CD4-positive, alpha-beta T cell treated with Interleukin-4 for 4 hours (primary cell): ENCODE results near the gene SERPINB6.

ENCODE experiments used
- DNase-seq: peaks from one replicate; pipeline ENCODE4 v3.0.0-alpha.2; 2020

The SERPINB6 gene

DNA sequence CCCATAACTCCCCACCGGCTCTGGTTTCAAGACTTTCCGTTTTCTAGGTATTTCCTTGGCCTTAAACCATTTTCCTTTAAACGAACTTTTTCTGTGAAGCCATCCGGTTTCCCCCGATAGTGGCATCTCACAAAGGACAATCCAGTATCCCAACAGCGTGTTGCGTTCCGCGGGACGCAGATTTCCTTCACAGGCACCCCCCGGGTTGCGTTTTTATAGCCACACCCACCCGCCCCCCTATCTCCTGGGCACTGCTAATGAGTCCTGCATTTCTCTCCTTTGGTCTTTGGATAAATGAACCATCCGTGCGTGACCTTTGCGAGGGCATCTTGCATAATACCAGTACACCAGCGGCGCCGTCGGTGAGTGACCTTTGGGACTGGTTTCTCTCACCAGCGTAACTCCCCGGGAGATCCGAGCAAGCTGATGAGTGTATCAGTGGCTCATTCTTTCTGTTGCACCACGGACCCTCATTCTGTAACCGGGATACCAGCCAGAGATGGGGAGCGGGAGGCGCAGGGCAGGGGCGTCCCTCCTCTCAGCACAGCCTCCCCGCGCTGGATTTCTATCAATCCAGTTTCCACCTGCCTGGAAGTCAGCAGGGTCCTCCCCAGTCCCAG is 27.7 kb upstream of the SERPINB6 start:
- no peak for DNase-seq

DNA sequence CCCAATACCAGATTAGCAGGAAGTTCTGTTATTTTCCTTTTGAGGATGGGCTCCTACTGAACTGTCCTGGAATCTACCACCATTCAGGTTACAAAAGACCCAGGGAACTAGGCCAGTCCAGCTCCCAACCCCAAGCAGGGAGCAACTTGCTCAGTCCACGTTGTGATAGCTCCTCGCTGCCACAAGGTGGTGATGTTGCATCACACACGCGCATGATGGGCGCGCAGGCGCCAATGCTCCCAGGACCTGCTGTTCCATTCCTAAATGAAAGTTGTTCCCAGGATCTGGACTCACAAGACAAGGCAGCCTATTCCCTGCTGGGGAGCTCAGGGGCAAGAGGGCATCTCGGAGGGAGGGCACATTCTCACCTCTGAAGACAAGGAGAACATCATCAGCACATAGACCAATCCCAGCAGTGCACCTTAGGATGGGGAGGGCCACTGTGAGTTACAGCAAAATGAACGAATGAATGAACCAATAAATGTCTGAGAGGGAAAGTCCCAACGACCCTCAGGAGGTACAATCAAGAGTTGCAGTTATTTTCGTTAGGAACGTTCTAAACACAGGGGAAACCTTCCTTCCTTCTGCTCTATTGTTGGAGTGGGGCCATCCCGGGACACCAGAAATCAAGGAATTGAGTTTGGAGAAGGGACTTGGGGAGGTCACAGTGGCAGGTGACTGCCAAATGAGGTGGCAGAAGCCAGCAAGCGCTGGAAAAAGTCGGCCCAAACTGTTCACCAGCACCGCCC is 27.1 kb upstream of the SERPINB6 start:
- DNase-seq, result peak; percentile 55

GRCh38 chr6:2993755-2994317 is 22.5 kb upstream of the SERPINB6 start:
- DNase-seq, result no peak

GRCh38 chr6:2992330-2992979 is 21.1 kb upstream of the SERPINB6 start:
- DNase-seq, result no peak

DNA sequence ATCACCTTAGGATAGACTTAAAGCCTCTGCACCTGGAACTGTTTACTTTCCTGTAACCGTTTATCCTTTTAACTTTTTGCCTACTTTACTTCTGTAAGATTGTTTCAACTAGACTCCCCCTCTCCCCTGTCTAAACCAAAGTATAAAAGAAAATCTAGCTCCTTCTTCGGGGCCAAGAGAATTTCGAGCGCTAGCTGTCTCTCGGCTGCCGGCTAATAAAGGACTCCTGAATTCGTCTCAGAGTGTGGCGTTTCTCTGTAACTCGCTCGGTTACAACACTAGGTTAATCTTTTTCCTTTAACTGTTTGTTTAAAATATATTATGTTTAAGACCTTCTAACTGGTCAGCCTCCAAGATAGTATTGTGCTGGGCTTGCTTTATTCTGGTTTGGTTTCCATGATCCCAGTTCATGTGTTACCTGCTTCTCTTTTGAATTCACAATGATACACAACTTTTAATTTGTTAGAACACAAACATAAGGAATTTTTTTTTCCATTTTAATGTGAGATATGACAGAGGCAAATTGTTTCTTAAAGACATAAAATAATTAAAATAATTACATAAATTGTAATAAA is 19.7 kb upstream of the SERPINB6 start:
- DNase-seq, result peak; percentile 6

DNA sequence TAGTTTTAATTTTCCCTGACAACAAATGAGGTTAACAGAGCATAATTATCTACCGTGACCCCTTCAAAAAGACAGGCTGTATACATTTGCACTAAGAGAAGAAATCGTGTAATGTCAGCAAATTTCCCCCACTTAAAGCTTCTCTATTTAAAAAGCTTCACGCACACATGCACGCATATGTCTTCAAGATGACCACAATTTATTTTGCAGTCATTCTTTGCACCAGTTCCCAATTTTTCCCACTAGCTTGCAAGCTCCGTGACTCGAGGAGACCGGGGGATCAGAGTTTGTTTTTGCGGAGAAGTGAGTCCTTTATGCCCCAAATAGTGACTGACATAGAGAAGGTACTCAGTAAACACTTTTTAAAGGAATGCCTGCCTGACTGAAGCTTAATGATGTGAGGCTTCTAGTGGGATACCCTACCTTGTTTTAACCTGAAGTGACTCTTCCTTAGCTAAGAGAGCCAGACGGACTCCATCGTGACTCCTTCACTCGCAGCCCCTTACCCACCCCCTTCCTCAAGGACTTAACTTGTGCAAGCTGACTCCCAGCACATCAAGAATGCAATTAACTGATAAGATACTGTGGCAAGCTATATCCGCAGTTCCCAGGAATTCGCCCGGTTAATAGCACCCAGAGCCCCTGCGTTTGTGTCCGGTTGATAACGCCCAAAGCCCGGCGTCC is 19.0 kb upstream of the SERPINB6 start:
- DNase-seq, result peak; percentile 18

- DNase-seq, result peak; percentile 95
These were observed 18.2 kb upstream of the SERPINB6 start for GRCh38 chr6:2989332-2990247.

DNA sequence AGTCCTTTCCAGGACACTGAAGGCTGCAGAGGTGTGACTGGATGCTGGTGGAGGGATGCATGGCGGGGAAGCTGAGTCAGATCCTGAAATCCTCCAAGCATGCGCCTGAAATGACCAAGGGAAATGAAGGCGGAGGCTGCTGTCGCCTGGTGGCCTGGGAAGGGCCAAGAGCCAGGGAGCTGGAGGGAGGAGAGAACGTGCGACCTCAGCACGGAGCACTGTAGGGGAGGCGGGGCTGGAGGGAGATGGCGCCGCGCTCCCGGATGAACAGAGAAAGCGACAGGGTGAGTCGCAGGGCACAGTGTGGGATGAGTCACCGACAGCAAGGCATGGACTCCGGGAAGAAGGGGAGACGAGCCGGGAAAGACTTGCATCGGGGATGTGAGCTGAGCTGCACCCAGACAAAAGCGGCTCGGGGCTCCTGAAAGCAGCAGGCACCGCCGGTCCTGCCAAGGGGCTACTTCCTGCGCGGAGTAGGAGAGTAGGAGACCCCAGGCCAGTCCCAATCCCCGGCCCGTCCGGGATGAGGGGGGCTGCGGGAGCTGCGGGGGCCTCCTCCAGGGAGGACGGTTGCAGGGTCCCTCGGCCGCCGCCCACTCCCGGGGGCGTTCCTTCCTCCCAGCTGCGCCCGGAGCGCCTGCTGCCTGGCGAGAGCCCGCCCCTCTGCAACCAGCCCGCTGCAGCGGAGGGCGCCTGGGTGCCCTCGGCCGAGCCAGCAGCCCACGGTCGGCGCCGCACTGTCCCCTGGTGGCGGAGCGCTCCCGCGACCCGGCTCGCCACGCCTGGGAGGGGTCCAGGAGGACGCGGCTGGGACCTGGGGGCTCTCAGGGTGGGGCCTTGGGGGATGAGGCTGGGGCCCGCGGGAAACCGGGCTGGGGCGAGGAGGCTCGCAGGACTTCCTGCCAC is 17.3 kb upstream of the SERPINB6 start:
- peak; percentile 80 for DNase-seq

DNA sequence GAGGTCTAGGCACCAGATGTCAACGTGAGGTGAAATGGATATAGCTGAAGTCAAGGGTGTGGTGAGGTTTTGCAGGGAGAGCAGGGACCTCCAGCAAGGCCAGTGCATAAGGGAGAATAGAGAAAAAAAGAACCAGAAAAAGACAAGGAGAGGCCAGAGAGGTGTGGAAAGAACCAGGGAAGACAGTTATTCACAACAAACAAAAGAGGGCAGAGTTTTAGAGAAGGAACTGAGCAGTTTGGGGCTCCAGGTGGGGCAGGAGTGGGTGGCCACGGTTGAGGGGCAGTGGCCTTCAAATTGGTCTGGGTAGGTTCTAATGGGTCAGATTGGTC is 16.7 kb upstream of the SERPINB6 start:
- no peak for DNase-seq

- no peak for DNase-seq
These were observed 15.4 kb upstream of the SERPINB6 start for GRCh38 chr6:2986722-2987221.

- DNase-seq, result no peak
These were observed 13.5 kb upstream of the SERPINB6 start for GRCh38 chr6:2984738-2985406.

DNA sequence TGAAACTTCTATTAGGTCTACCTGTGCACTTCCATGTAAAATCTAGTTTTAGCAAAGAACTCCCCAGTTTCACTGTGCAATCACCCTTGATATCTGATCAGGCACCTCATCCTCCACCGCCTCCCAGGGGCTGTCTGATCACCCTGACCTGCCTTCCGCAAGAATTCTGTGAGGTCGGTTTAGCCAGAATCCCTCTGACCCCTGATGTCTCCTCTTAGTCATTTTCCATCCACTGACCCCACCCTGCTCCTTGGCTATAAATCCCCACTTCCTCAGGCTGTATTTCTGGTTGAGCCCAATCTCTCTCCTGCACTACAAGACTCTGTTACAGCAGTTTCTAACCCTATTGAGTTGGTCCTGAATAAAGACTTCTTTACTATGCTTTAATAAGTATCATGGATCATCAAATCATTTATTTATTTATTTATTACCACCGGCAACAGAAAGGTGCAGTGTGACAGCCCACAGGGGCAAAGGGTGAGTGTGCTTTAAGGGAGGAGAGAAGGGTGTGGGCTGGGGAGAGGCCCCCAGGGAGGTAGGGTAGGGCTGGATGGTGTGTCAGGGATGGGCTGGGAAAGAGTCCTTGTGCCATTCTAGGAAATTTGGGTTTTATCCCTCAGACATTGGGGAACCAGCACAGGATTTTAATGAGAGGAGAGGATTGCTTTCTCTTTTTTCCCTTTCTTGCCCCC is 11.2 kb upstream of the SERPINB6 start:
- no peak for DNase-seq

GRCh38 chr6:2980465-2980855 is 9.1 kb upstream of the SERPINB6 start:
- no peak for DNase-seq

GRCh38 chr6:2979819-2980464 is 8.6 kb upstream of the SERPINB6 start:
- no peak for DNase-seq

- DNase-seq, result no peak
These were observed 7.6 kb upstream of the SERPINB6 start for GRCh38 chr6:2978923-2979322.

- DNase-seq, result no peak
These were observed 6.6 kb upstream of the SERPINB6 start for GRCh38 chr6:2977799-2978590.

DNA sequence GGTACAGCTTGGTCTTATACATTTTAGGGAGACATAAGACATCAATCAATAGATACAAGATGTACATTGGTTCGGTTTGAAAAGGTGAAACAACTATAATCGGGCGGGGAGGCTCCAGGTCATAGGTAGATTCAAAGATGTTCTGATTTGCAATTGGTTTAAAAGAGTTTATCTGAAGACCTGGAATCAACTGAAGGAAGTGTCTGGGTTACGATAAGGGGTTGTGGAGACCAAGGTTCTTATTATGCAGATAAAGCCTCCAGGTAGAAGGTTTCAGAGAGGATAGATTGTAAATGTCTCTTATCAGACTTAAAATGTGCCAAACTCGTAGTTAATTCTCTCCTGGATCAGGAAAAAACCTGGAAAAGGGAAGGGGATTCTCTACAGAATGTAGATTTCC is 5.9 kb upstream of the SERPINB6 start:
- DNase-seq, result no peak

DNA sequence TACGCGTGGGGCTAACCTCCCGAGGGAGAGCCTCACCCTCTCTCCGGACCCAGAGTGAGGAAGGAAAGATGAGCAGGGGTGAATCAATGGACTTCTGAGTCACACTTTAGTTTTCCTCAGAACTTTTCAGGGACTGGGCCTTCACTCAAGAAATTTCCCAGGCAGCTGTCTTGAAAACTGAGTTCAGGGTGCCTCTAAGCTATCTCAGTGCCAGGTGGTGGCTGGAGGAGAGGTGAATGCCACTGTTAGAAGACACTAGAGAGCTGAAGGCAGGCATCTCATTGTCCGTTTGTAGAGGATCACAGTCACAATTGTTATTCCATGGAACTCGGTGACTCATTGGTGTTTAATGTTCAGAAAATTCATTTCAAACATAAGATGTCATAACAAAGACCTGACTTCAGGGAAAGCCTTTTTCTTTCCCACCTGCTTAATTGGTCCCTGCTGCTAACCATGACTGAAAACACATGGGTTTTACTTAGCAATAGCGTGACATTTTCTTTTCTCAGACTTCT is 5.3 kb upstream of the SERPINB6 start:
- peak; percentile 11 for DNase-seq
